Neural cell (in vitro differentiated cells): ENCODE results near the gene ACER2. TPM values are rescaled to one million over a fixed set of nuclear protein-coding genes. Genes with fewer than 3 reads are reported as not detected.

Experiments used
- H2AFZ ChIP-seq: fragments of 200-600, 300-800 bp; sonication (generic), shearing (Covaris generic); 2 replicates; pipeline ENCODE4 v1.6.0; 2014; ENCODE audit warnings: low read depth, mild to moderate bottlenecking, antibody characterized with exemption, low read length, moderate library complexity
- H3F3A ChIP-seq: fragments of 200-600 bp; shearing (Covaris generic); 2 replicates; pipeline ENCODE4 v1.6.1; 2016; ENCODE audit warnings: mild to moderate bottlenecking, moderate library complexity, mixed read lengths, antibody characterized with exemption, low read length; ENCODE audit not compliant: insufficient read depth, poor library complexity, severe bottlenecking
- H3K27ac ChIP-seq: fragments of 200-600, 300-800 bp; sonication (generic), shearing (Covaris generic); 2 replicates; pipeline ENCODE4 v1.5.1; 2014; ENCODE audit warnings: mild to moderate bottlenecking, low read length, moderate library complexity
- H3K27me3 ChIP-seq: fragments of 300-800, 200-600 bp; sonication (generic), shearing (Covaris generic); 2 replicates; pipeline ENCODE4 v1.6.0; 2014; ENCODE audit warnings: mild to moderate bottlenecking, low read depth, low read length, moderate library complexity; ENCODE audit not compliant: insufficient read depth
- H3K36me3 ChIP-seq: fragments of 300-800, 200-600 bp; sonication (generic), shearing (Covaris generic); 2 replicates; pipeline ENCODE4 v1.5.1; 2014; ENCODE audit warnings: mild to moderate bottlenecking, antibody characterized with exemption, low read length, moderate library complexity; ENCODE audit not compliant: insufficient read depth
- H3K4me2 ChIP-seq: fragments of 300-800, 200-600 bp; sonication (generic), shearing (Covaris generic); 2 replicates; pipeline ENCODE4 v1.6.0; 2014; ENCODE audit warnings: mild to moderate bottlenecking, low read length
- H3K4me3 ChIP-seq: fragments of 300-800, 200-600 bp; sonication (generic), shearing (Covaris generic); 2 replicates; pipeline ENCODE4 v1.5.1; 2014; ENCODE audit warnings: mild to moderate bottlenecking, low read length, moderate library complexity
- H3K79me2 ChIP-seq: fragments of 200-600 bp; shearing (Covaris generic); replicated peaks from 2 replicates; pipeline ENCODE4 v1.6.0; 2014; ENCODE audit warnings: mild to moderate bottlenecking, low read length, moderate library complexity; ENCODE audit not compliant: insufficient read depth
- H3K9ac ChIP-seq: fragments of 300-800, 200-600 bp; sonication (generic), shearing (Covaris generic); 2 replicates; pipeline ENCODE4 v1.6.1; 2016; ENCODE audit warnings: mild to moderate bottlenecking, low read length, mixed read lengths
- H3K9me2 ChIP-seq: fragments of 200-600 bp; shearing (Covaris generic); 2 replicates; pipeline ENCODE4 v1.6.1; 2016; ENCODE audit warnings: mild to moderate bottlenecking, low read length, mixed read lengths; ENCODE audit not compliant: insufficient read depth
- H3K9me3 ChIP-seq: fragments of 200-600, 300-800 bp; sonication (generic), shearing (Covaris generic); 2 replicates; pipeline ENCODE4 v1.6.1; 2016; ENCODE audit warnings: mild to moderate bottlenecking, mixed run types, low read length, moderate library complexity, mixed read lengths
- H4K20me1 ChIP-seq: fragments of 200-600 bp; shearing (Covaris generic); 2 replicates; pipeline ENCODE4 v1.6.1; 2016; ENCODE audit warnings: mild to moderate bottlenecking, mixed run types; ENCODE audit not compliant: insufficient read depth
- EP300 ChIP-seq: fragments of 450-650 bp; conservative IDR thresholded peaks from 2 replicates; pipeline ENCODE4 v1.6.1; 2014; ENCODE audit warnings: antibody characterized with exemption, mild to moderate bottlenecking, moderate library complexity; ENCODE audit not compliant: poor library complexity, severe bottlenecking
- EZH2 ChIP-seq: fragments of 200-600, 300-800 bp; shearing (Covaris generic), sonication (generic); IDR thresholded peaks from 2 replicates; pipeline ENCODE4 v1.6.1; 2014; ENCODE audit warnings: antibody characterized with exemption, low read length, borderline replicate concordance, mild to moderate bottlenecking; ENCODE audit not compliant: insufficient read depth, poor library complexity, severe bottlenecking
- MXI1 ChIP-seq: fragments of 450-650 bp; conservative IDR thresholded peaks from 2 replicates; pipeline ENCODE4 v1.6.1; 2014; ENCODE audit warnings: antibody characterized with exemption, mild to moderate bottlenecking; ENCODE audit not compliant: poor library complexity, severe bottlenecking
- POLR2AphosphoS5 ChIP-seq: IDR thresholded peaks from 2 replicates; pipeline ENCODE4 v1.6.1; 2012
- RAD21 ChIP-seq: fragments of 450-650 bp; conservative IDR thresholded peaks from 2 replicates; pipeline ENCODE4 v1.6.1; 2014; ENCODE audit warnings: antibody characterized with exemption, mild to moderate bottlenecking, moderate library complexity
- SMC3 ChIP-seq: fragments of 450-650 bp; conservative IDR thresholded peaks from 2 replicates; pipeline ENCODE4 v1.6.1; 2014; ENCODE audit warnings: antibody characterized with exemption, mild to moderate bottlenecking, moderate library complexity; ENCODE audit not compliant: poor library complexity
- TAF1 ChIP-seq: IDR thresholded peaks from 2 replicates; pipeline ENCODE4 v1.6.1; 2012; ENCODE audit warnings: low read depth
- polyA plus RNA-seq: library from polyadenylated mRNA; depleted of rRNA; stranded (reverse); fragments of >200 nt; gene quantifications from 2 replicates; pipeline ENCODE4 v1.2.3, GENCODE V29; 2014
- TF ChIP-seq, protein P1 (sequence below): fragments of 450-650 bp; IDR thresholded peaks from 2 replicates; pipeline ENCODE4 v1.5.1; 2014; ENCODE audit warnings: antibody characterized with exemption, mild to moderate bottlenecking, moderate library complexity; ENCODE audit not compliant: poor library complexity, severe bottlenecking
- TF ChIP-seq, protein P2 (sequence below): IDR thresholded peaks from 2 replicates; pipeline ENCODE4 v1.6.1; 2012; ENCODE audit warnings: borderline replicate concordance

Gene ACER2
- polyA plus RNA-seq, 1 donor from 2014 or later, result 3.0 TPM

DNA sequence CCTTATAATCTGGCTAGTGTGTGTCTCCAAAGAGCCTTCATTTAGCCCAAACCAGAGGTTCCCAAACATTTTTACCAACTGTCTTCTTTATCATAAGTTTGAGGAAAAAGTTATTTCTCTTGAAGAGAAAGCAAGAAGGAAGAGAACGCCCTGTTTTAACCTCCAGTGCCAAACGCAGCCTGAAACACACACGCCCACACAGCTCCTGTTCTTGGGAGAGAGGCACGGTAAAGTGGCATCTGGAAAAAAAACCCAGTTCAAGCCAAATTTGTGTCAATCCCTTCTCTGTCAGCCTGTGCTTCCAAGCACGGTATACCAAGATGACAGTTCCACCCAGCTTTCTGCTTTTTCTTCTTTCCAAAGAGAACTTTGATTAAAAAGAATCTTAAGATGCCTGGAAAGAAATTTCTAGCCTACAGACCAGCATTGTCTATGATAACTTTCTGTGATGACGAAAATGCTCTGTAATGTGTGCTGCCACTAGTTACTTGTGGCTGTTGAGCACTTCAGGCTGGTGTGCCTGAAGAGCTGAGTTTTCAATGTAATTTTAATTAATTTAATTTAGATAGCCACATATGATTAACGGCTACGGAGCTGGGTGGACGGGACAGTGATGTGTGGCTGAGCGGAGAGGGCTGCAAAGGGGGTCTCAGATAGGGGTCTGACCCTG is 62.3 kb downstream of the ACER2 start:
- Histone ChIP-seq H3F3A (no peaks in the 10 kb centered on the region), H4K20me1 (no peaks in the 10 kb centered on the region), H3K27ac (no peak overlapping the region), H3K9ac (no peak overlapping the region), H3K27me3 (no peaks in the 10 kb centered on the region), H3K9me3 (no peaks in the 10 kb centered on the region), H3K9me2 (no peaks in the 10 kb centered on the region), H3K79me2 (no peaks in the 10 kb centered on the region), H2AFZ (no peak overlapping the region), H3K36me3 (no peaks in the 10 kb centered on the region), H3K4me2 (no peak overlapping the region), H3K4me3 (no peak overlapping the region)
- TF ChIP-seq POLR2AphosphoS5 (no peak), EP300 (no peak), SMC3 (no peak), EZH2 (no peak), RAD21 (no peak), TAF1 (no peak), MXI1 (no peak)
- TF ChIP-seq, protein P1, sequence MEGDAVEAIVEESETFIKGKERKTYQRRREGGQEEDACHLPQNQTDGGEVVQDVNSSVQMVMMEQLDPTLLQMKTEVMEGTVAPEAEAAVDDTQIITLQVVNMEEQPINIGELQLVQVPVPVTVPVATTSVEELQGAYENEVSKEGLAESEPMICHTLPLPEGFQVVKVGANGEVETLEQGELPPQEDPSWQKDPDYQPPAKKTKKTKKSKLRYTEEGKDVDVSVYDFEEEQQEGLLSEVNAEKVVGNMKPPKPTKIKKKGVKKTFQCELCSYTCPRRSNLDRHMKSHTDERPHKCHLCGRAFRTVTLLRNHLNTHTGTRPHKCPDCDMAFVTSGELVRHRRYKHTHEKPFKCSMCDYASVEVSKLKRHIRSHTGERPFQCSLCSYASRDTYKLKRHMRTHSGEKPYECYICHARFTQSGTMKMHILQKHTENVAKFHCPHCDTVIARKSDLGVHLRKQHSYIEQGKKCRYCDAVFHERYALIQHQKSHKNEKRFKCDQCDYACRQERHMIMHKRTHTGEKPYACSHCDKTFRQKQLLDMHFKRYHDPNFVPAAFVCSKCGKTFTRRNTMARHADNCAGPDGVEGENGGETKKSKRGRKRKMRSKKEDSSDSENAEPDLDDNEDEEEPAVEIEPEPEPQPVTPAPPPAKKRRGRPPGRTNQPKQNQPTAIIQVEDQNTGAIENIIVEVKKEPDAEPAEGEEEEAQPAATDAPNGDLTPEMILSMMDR, result no peak
- TF ChIP-seq, protein P2, sequence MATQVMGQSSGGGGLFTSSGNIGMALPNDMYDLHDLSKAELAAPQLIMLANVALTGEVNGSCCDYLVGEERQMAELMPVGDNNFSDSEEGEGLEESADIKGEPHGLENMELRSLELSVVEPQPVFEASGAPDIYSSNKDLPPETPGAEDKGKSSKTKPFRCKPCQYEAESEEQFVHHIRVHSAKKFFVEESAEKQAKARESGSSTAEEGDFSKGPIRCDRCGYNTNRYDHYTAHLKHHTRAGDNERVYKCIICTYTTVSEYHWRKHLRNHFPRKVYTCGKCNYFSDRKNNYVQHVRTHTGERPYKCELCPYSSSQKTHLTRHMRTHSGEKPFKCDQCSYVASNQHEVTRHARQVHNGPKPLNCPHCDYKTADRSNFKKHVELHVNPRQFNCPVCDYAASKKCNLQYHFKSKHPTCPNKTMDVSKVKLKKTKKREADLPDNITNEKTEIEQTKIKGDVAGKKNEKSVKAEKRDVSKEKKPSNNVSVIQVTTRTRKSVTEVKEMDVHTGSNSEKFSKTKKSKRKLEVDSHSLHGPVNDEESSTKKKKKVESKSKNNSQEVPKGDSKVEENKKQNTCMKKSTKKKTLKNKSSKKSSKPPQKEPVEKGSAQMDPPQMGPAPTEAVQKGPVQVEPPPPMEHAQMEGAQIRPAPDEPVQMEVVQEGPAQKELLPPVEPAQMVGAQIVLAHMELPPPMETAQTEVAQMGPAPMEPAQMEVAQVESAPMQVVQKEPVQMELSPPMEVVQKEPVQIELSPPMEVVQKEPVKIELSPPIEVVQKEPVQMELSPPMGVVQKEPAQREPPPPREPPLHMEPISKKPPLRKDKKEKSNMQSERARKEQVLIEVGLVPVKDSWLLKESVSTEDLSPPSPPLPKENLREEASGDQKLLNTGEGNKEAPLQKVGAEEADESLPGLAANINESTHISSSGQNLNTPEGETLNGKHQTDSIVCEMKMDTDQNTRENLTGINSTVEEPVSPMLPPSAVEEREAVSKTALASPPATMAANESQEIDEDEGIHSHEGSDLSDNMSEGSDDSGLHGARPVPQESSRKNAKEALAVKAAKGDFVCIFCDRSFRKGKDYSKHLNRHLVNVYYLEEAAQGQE, result no peak

DNA sequence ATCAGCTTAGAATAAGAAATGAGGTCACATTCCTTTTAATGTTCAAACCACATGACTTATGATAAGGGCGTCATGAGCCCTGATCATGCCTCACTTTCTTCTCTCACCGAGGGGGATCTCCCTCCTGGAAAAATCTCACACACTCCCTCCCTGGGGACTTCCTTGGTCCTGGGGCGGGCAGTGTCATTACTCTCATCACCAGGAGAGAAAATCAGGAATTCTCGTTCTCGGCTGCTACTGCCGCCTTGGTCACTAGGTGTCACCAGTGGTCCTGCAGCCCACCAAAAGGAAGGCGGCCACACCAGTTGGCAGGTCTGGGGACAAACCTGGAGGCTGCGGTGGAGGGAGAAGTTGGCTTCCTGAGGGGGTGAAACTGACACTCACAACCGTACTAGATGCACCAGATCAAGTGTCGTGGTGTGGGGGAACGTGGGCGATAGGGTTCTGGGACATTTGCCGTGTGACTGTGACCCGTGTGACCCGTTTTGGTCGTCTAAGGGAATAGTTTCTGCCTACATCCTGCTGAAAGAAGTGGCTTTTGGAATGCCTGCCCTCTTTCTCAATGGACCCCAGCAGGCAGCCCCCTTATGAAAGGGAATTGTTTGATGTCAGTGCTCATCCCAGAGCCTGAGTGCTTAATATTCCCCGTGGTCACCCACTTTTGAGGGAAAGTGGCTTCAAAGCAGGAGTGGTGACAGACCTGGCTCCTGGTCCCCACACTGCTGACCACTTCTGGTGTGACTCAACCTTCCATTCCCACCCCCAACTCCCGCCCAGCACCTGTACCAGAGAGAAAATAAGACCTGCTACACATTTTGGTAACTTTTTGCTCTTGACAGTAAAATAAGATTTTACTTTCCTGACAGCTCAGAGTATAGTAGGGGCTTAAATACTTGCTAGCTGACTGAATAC is 63.2 kb downstream of the ACER2 start:
- no peak overlapping the region for H3K4me2 ChIP-seq
- no peaks in the 10 kb centered on the region for H3K27me3 ChIP-seq
- no peak overlapping the region for H3K9ac ChIP-seq
- no peaks in the 10 kb centered on the region for H4K20me1 ChIP-seq
- H3K27ac ChIP-seq, result no peak overlapping the region
- no peaks in the 10 kb centered on the region for H3K9me2 ChIP-seq
- H3K9me3 ChIP-seq, result no peaks in the 10 kb centered on the region
- TF ChIP-seq SMC3 (peak; percentile 92), RAD21 (peak; percentile 88), EZH2 (no peak)
- TF ChIP-seq, protein P1, result peak; percentile 90
- H3K4me3 ChIP-seq, result no peak overlapping the region
- H3K36me3 ChIP-seq, result no peaks in the 10 kb centered on the region
- no peaks in the 10 kb centered on the region for H3K79me2 ChIP-seq
- no peaks in the 10 kb centered on the region for H3F3A ChIP-seq
- no peak overlapping the region for H2AFZ ChIP-seq
